SK-N-SH (cell line): ENCODE measurements around the gene DDX39B. TPM values are rescaled to one million over a fixed set of nuclear protein-coding genes. Genes with fewer than 3 reads are reported as not detected.

ENCODE experiments used
- CTCF ChIP-seq: fragments of 200-600 bp; sonication (generic); IDR thresholded peaks from 2 replicates; pipeline ENCODE4 v1.6.1; 2017; ENCODE audit warnings: antibody characterized with exemption, mild to moderate bottlenecking, moderate library complexity
- EP300 ChIP-seq, 2 experiments: IDR thresholded peaks; 2 replicates each; pipeline versions ENCODE4 v1.4.0 to v1.6.1; 2012; ENCODE audit warnings: borderline replicate concordance in 1 of 2, low read depth in 1 of 2, low read length in 1 of 2
- EZH2phosphoT487 ChIP-seq: fragments of 200-600 bp; sonication (generic); IDR thresholded peaks from 2 replicates; pipeline ENCODE4 v1.6.1; 2017; ENCODE audit warnings: low read depth, mixed run types, mild to moderate bottlenecking, antibody characterized with exemption, moderate library complexity, borderline replicate concordance
- FOSL2 ChIP-seq: IDR thresholded peaks from 2 replicates; pipeline ENCODE4 v1.4.0; 2012; ENCODE audit warnings: low read depth, mild to moderate bottlenecking, moderate library complexity, borderline replicate concordance
- FOXM1 ChIP-seq: IDR thresholded peaks from 2 replicates; pipeline ENCODE4 v1.4.0; 2012; ENCODE audit warnings: low read depth, mild to moderate bottlenecking
- GABPA ChIP-seq: IDR thresholded peaks from 2 replicates; pipeline ENCODE4 v1.4.0; 2012; ENCODE audit warnings: low read depth, mild to moderate bottlenecking
- GATA2 ChIP-seq: sonication (generic); formaldehyde crosslinking; IDR thresholded peaks from 2 replicates; pipeline ENCODE4 v1.5.0; 2020; ENCODE audit warnings: mild to moderate bottlenecking, missing genetic modification reagents
- JUND ChIP-seq: IDR thresholded peaks from 2 replicates; pipeline ENCODE4 v1.4.0; 2012
- MXI1 ChIP-seq: IDR thresholded peaks from 2 replicates; pipeline ENCODE4 v1.6.1; 2012; ENCODE audit warnings: mild to moderate bottlenecking, low read depth, low read length, improper control_type of control experiment
- NFIC ChIP-seq: IDR thresholded peaks from 2 replicates; pipeline ENCODE4 v1.4.0; 2012; ENCODE audit warnings: borderline replicate concordance
- NRF1 ChIP-seq: IDR thresholded peaks from 2 replicates; pipeline ENCODE4 v1.6.1; 2012; ENCODE audit warnings: low read depth, mild to moderate bottlenecking, low read length
- POLR2AphosphoS5 ChIP-seq: IDR thresholded peaks from 2 replicates; pipeline ENCODE4 v1.6.1; 2012; ENCODE audit warnings: low read depth, low read length
- RAD21 ChIP-seq: IDR thresholded peaks from 2 replicates; pipeline ENCODE4 v1.6.1; 2012; ENCODE audit warnings: mild to moderate bottlenecking, low read length
- RCOR1 ChIP-seq: fragments of 150-350 bp; IDR thresholded peaks from 2 replicates; pipeline ENCODE4 v1.6.1; 2017; ENCODE audit warnings: antibody characterized with exemption, low read length
- REST ChIP-seq: IDR thresholded peaks from 2 replicates; pipeline ENCODE4 v1.6.1; 2012; ENCODE audit warnings: mild to moderate bottlenecking, low read depth, low read length, moderate library complexity
- RFX5 ChIP-seq: IDR thresholded peaks from 2 replicates; pipeline ENCODE4 v1.6.1; 2012; ENCODE audit warnings: mild to moderate bottlenecking, improper control_type of control experiment, low read length
- RXRA ChIP-seq: IDR thresholded peaks from 2 replicates; pipeline ENCODE4 v1.4.0; 2012; ENCODE audit warnings: low read depth, mild to moderate bottlenecking, borderline replicate concordance
- SIN3A ChIP-seq: IDR thresholded peaks from 2 replicates; pipeline ENCODE4 v1.6.1; 2012; ENCODE audit warnings: low read depth, mild to moderate bottlenecking, low read length, moderate library complexity, borderline replicate concordance
- SMC3 ChIP-seq: IDR thresholded peaks from 2 replicates; pipeline ENCODE4 v1.6.1; 2012; ENCODE audit warnings: low read depth, low read length, improper control_type of control experiment
- TCF12 ChIP-seq: IDR thresholded peaks from 2 replicates; pipeline ENCODE4 v1.4.0; 2012
- TEAD4 ChIP-seq: IDR thresholded peaks from 2 replicates; pipeline ENCODE4 v1.4.0; 2012; ENCODE audit warnings: mild to moderate bottlenecking, borderline replicate concordance; ENCODE audit not compliant: insufficient read depth
- USF2 ChIP-seq: fragments of 150-350 bp; IDR thresholded peaks from 2 replicates; pipeline ENCODE4 v1.6.1; 2017; ENCODE audit warnings: antibody characterized with exemption, low read length, low read depth, borderline replicate concordance
- YY1 ChIP-seq: IDR thresholded peaks from 2 replicates; pipeline ENCODE4 v1.4.0; 2012; ENCODE audit warnings: low read depth, mild to moderate bottlenecking
- ZBTB33 ChIP-seq: IDR thresholded peaks from 2 replicates; pipeline ENCODE4 v1.4.0; 2012; ENCODE audit warnings: low read depth, borderline replicate concordance
- polyA plus RNA-seq, 3 experiments: library from polyadenylated mRNA; depleted of rRNA; stranded (reverse); fragments of >200 nt; gene quantifications; 2 replicates each; pipeline ENCODE4 v1.2.3, GENCODE V29; 2012

The DDX39B gene
- polyA plus RNA-seq, 1 of the 3 experiments (the other 2 are of a cell fraction) = 502 TPM

- TF ChIP-seq REST (0 out of 2 replicates have a peak, but pooled peaks have one; percentile 49), FOSL2 (0 out of 2 replicates have a peak, but pooled peaks have one; percentile 1), RAD21 (no peak), POLR2AphosphoS5 (peak; percentile 70), MXI1 (peak; percentile 57), EZH2phosphoT487 (no peak), RXRA (no peak), NRF1 (no peak), EP300 (IDR thresholded peaks at IDR 0.05; ENCODE audit: borderline replicate concordance in 1 of 2, low read depth in 1 of 2, low read length in 1 of 2) (no peak), TEAD4 (no peak), FOXM1 (no peak), YY1 (peak; percentile 56; the same call in 1 of the 2 replicates), GABPA (peak; percentile 97), USF2 (no peak), NFIC (no peak), GATA2 (CRISPR knock-in tag) (no peak), TCF12 (no peak; the same call in 1 of the 2 replicates), ZBTB33 (no peak), CTCF (no peak), JUND (no peak), SMC3 (no peak), RCOR1 (peak; percentile 78), SIN3A (0 out of 2 replicates have a peak, but pooled peaks have one; percentile 76), RFX5 (no peak)
These were observed 5.3 kb upstream of the DDX39B start, which contains the start of gene NFKBIL1 (continued) for GRCh38 chr6:31546958-31547726.
